Peyer's patch (tissue), 4 donors: ENCODE measurements around the gene EPO.

Experiments
- CTCF ChIP-seq, 6 experiments: fragments of 450-650 bp in 4 of 6; fragments of 200-600 bp in 2 of 6; sonication (generic) in 1 of 6; IDR thresholded peaks; one replicate each; pipeline ENCODE4 v1.5.1; 2017 to 2019; ENCODE audit warnings: antibody characterized with exemption in 6 of 6, mild to moderate bottlenecking in 3 of 6, moderate library complexity in 1 of 6
- POLR2A ChIP-seq, 2 donors: fragments of 450-650 bp; IDR thresholded peaks; one replicate each; pipeline ENCODE4 v1.5.1; 2017; ENCODE audit warnings: antibody characterized with exemption in 2 of 2, mild to moderate bottlenecking in 2 of 2, moderate library complexity in 2 of 2

- TF ChIP-seq CTCF (IDR thresholded peaks at IDR 0.05) (peak in 1 of 6 experiments; percentile 8), POLR2A (IDR thresholded peaks at IDR 0.05) (no peak)
These were observed 567 bp upstream of the EPO start for GRCh38 chr7:100719523-100720278.
